ENCODE results near the gene MGARP. TPM values are rescaled to one million over a fixed set of nuclear protein-coding genes. Genes with fewer than 3 reads are reported as not detected.

Gene MGARP
- polyA plus RNA-seq, 3 donors from 2014 or later = 0.27 TPM; not detected in 2

DNA sequence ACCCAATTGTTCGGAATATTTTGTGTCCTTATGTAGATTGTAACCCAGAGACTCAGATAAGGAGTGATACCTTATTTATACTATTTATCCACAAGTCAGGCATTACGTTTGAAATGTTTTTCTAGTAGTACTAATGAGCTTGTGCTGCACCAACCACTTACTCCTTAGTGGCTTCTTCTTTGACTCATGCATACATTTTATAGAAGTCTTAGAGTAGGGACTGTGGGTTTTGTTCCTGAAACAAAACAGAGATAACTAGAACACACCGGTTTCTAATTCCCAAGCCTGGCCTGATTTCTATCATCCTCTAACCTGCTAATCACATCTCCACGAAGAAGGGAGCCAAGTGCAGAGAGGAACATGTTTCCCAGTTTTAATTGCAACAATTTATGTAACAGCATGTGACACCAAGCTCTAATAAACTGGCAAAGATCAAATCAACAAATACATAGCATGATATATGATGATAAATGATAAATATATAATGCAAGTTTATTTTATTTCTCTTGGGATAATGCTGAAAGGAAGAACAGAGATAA lies 32.3 kb downstream of the MGARP start:
- DNase-seq = no peak
- Mint-ChIP-seq H3K4me1 (no peaks in the 10 kb centered on the region), H3K36me3 (peaks cover 0 to 3% (median 0%) of the 10 kb centered on the region in 3 donors), H3K9me3 (no peaks in the 10 kb centered on the region), H3K4me3 (no peak overlapping the region), H3K27ac (no peak overlapping the region), H3K27me3 (ENCODE audit: low read depth in 3 of 3) (peaks cover 0 to 4% (median 2%) of the 10 kb centered on the region in 3 donors)

DNA sequence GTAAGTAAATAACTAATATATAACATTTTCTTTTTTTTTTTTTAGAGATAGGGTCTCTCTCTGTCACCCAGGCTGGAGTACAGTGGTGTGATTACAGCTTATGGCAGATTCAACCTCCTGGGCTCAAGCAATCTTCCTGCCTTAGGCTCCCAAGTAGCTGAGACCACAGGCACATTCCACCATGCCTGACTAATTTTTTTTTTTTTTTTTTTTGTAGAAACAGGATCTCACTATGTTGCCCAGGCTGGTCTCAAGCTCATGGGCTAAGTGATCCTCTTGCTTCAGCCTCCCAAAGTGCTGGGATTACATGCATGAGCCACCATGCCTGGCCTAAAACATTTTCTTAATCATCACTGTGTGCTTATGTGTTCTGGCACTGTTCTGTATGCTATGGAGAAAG lies 32.8 kb downstream of the MGARP start:
- H3K9me3 Mint-ChIP-seq = no peaks in the 10 kb centered on the region
- H3K4me3 Mint-ChIP-seq = no peak overlapping the region
- peaks cover 0 to 2% (median 2%) of the 10 kb centered on the region in 3 donors for H3K27me3 Mint-ChIP-seq (ENCODE audit: low read depth in 3 of 3)
- no peaks in the 10 kb centered on the region for H3K4me1 Mint-ChIP-seq
- no peak overlapping the region for H3K27ac Mint-ChIP-seq
- H3K36me3 Mint-ChIP-seq = peaks cover 0 to 3% (median 0%) of the 10 kb centered on the region in 3 donors
- DNase-seq = no peak

DNA sequence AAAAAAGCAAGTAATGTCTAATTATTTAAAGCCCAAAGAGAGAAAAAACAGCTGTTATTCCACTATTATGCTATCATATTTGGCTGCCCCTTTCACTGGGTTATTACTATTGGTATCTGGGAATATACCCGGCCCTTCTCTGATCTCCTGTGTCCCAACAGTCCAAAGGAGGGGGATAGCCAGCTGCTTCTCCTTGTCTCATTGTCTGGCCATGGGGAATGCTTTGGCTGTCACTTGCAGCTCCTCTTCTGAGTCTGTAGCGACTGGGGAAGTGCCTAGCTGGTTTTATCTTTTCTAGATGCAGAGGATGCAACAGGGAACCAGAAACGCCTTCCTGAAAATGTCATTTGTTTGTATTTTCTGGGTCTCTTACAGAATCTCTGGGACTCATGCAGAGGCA lies 33.9 kb downstream of the MGARP start:
- no peaks in the 10 kb centered on the region for H3K9me3 Mint-ChIP-seq
- no peak overlapping the region for H3K27ac Mint-ChIP-seq
- no peak for DNase-seq
- H3K36me3 Mint-ChIP-seq = peaks cover 0 to 3% (median 0%) of the 10 kb centered on the region in 3 donors
- H3K4me1 Mint-ChIP-seq = no peaks in the 10 kb centered on the region
- H3K27me3 Mint-ChIP-seq (ENCODE audit: low read depth in 3 of 3) = peaks cover 0 to 2% (median 2%) of the 10 kb centered on the region in 3 donors
- no peak overlapping the region for H3K4me3 Mint-ChIP-seq

DNA sequence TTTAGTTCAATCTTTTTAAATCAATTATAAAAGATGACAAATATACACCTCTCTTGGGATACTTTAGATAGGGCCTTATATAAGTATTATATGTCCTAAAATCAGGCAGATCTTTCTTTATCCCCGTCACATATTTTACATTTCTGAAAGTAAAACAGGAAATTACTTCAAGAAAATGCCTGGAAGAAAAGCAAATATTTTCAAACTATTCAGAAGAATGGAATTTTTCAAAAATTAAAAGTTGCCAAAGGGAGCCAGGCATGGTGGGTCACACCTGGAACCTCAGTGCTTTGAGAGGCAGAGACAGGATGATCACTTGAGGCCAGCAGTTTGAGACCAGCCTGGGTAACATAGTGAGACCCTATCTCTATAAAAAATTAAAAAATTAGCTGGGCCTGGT lies 34.4 kb downstream of the MGARP start:
- Mint-ChIP-seq H3K4me3 (no peak overlapping the region), H3K36me3 (peaks cover 0 to 3% (median 0%) of the 10 kb centered on the region in 3 donors), H3K9me3 (no peaks in the 10 kb centered on the region), H3K27ac (no peak overlapping the region), H3K27me3 (ENCODE audit: low read depth in 3 of 3) (peaks cover 0 to 2% (median 2%) of the 10 kb centered on the region in 3 donors), H3K4me1 (no peaks in the 10 kb centered on the region)
- DNase-seq = no peak

DNA sequence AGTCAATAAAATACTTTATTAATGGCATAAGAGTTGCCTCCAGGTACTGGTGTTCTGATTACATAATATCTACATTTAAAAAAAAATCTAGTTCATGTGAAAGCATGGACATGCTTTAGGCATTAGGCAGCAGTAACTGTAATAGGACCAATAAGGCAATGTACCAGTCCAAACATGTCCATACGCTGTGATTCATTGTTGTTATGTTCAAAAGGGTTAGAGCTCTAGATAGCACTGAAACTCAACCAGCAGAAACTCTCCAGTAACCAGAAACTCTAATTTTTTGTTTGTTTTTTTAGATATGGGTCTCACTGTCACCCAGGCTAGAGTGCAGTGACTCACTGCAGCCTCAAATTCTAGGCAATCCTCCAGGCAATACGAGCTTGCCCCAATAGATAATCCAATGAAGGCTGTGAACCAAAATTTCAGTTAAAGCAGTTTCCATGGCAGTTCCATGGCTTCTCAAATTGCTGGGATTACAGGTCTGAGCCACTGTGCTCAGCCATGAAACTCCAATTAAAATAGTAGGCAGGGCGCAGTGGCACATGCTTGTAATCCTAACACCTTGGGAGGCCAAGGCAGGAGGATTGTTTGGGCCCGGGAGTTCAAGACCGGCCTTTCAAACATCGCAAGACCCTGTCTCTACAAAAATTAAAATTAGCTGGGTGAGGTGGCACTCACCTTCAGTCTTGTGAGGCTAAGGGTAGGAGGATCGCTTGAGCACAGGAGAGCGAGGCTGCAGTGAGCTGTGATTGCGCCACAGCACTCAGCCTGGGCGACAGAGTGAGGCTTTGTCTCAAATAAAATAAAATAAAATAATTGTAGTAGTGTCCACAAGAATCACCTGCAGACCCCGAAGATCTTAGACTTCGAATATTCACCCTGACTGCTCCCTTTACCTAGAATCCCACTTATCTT lies 36.3 kb downstream of the MGARP start:
- Mint-ChIP-seq H3K27me3 (ENCODE audit: low read depth in 3 of 3) (peaks cover 0 to 5% (median 3%) of the 10 kb centered on the region in 3 donors), H3K4me1 (no peaks in the 10 kb centered on the region), H3K27ac (no peak overlapping the region), H3K36me3 (peaks cover 0 to under 1% (median 0%) of the 10 kb centered on the region in 3 donors), H3K4me3 (no peak overlapping the region), H3K9me3 (no peaks in the 10 kb centered on the region)
- DNase-seq = no peak

DNA sequence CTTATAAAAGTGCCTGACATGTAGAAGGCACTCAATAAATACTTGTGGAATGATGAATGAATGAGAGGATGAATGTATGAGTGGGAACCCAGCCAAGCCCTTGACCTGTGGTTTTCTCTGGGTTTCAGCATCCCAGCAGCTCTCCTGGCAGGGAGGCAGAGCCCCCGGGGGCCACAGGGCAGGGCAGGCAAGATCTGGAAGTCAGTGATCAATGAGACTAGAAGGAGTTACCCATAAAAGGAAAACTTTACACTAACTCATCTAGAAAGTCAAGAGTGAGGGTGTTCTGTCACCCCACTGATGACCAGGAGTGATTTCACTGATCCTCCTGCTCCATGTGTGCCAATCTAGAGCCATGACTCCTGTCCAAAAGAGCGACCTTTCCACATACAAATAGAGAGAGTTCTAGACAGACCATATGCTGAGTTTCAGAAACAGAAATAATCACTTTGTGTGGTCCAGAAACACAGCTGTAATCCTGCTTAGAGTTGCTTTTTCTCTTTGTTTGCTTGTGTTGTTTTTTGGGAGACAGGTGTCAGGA lies 37.4 kb downstream of the MGARP start:
- H3K27me3 Mint-ChIP-seq (ENCODE audit: low read depth in 3 of 3) = peaks cover 0 to 5% (median 3%) of the 10 kb centered on the region in 3 donors
- no peak overlapping the region for H3K27ac Mint-ChIP-seq
- H3K4me3 Mint-ChIP-seq = no peak overlapping the region
- H3K4me1 Mint-ChIP-seq = no peaks in the 10 kb centered on the region
- no peak for DNase-seq
- H3K36me3 Mint-ChIP-seq = no peaks in the 10 kb centered on the region
- no peaks in the 10 kb centered on the region for H3K9me3 Mint-ChIP-seq

DNA sequence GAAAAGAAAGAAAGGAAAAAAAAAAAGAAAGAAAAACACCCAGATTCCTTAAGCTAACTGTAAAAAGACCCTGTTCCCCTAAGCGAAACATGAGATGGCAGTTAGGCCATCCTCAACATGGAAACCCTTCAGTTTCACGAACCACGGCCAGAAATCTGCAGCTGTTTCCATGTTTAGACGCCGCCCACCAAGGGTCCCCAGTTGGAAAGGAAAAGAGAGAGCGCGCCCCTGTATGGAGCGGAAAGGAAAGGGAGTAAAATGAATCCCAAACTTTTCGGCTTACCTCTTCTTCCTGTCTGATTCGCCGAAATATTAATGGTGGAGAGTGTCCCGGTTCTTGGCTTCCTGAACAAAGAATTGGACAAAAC lies 38.3 kb downstream of the MGARP start:
- no peaks in the 10 kb centered on the region for H3K9me3 Mint-ChIP-seq
- peaks cover 0 to 5% (median 3%) of the 10 kb centered on the region in 3 donors for H3K27me3 Mint-ChIP-seq (ENCODE audit: low read depth in 3 of 3)
- no peak overlapping the region for H3K27ac Mint-ChIP-seq
- H3K4me1 Mint-ChIP-seq = no peaks in the 10 kb centered on the region
- H3K36me3 Mint-ChIP-seq = no peaks in the 10 kb centered on the region
- DNase-seq = no peak
- H3K4me3 Mint-ChIP-seq = no peak overlapping the region

DNA sequence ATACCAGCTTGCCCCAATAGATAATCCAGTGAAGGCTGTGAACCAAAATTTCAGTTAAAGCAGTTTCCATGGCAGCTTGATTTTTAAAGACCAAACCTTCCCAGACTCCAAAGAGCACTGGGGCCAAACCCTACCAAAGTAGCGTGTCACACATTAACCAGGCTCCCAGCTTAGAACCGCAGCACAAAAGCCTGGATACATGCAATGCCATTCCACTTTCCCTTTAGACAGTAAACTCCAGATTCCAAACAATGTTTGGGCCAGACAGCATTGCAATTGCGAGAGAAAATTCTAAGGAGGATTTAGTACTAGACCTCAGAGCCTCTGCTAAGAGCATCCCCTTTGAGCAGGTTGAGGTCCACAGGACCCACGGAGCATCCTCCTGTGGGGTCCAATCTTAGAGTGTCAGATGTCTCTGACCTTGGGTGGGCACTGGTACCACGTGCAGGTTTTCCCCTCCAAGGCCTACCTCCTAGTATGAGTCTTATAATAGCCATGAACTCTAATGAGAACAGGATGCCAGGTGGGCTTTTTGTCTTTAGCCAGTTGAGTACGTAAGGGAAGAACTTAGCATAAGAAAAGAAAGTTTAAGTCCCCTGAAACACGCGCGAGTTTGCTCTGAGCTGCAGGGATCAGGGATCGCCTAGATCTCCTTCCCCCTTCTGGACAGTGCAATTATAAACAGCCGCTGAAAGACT lies 38.8 kb downstream of the MGARP start:
- Mint-ChIP-seq H3K27me3 (ENCODE audit: low read depth in 3 of 3) (peaks cover 0 to 5% (median 3%) of the 10 kb centered on the region in 3 donors), H3K27ac (no peak overlapping the region), H3K4me1 (no peaks in the 10 kb centered on the region), H3K9me3 (no peaks in the 10 kb centered on the region), H3K36me3 (no peaks in the 10 kb centered on the region), H3K4me3 (no peak overlapping the region)
- DNase-seq = no peak

DNA sequence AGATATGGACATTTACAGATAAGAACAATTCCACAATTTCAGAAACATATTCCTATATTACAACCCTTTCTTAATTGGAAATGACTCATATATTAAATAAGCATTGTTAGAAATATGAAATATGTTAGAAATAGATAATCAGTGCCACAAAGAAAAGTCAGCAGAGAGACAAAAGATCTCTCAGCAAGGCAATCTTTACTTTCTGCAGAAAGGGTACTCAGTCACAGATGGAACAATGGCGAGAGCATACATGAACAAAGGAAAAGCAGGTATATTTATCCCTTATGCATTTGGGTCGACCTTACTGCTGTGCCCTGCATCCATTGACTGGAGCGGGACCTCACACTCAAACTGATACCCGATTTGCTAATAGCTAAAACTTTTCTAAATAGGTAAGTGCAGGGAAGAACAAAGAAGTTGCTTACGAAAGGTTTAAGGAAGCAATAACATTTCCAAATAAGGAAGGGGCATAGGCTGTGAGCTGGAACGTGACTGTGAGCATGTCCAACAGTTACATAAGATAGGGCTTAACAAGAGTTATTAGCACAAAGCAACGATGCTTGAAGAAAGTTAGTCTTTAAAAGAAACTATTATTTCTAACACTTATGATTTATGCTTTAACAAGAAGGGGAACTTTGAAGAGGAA lies 40.8 kb downstream of the MGARP start:
- Mint-ChIP-seq H3K36me3 (no peaks in the 10 kb centered on the region), H3K27me3 (ENCODE audit: low read depth in 3 of 3) (peaks cover 0 to 3% (median 3%) of the 10 kb centered on the region in 3 donors), H3K4me3 (no peak overlapping the region), H3K4me1 (no peaks in the 10 kb centered on the region), H3K9me3 (no peaks in the 10 kb centered on the region), H3K27ac (no peak overlapping the region)
- DNase-seq = no peak

DNA sequence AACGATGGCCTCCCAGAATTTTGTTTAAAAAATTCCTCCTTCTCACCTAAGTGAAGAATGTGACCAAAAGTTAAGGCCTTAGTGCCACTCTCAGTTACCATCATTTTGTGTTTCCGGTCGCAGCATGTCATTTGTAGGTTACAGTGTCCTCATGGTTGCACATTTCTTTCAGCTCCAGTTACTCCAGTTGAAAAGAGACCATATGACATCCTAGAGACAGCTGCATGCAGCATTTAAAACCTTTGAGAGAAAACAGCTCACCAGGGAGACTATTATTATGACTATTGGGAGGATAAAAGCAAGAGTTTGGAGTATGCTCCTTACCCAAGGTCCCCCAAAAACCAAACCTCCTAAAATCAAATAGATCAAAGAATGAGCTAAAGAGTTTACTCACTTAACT lies 45.8 kb downstream of the MGARP start:
- no peak for DNase-seq
- no peaks in the 10 kb centered on the region for H3K36me3 Mint-ChIP-seq
- no peak overlapping the region for H3K27ac Mint-ChIP-seq
- H3K4me1 Mint-ChIP-seq = peaks cover 0 to 5% of the 10 kb centered on the region in 2 donors
- H3K9me3 Mint-ChIP-seq = no peaks in the 10 kb centered on the region
- H3K27me3 Mint-ChIP-seq (ENCODE audit: low read depth in 3 of 3) = peaks cover 0 to 3% (median under 1%) of the 10 kb centered on the region in 3 donors
- H3K4me3 Mint-ChIP-seq = no peak overlapping the region

DNA sequence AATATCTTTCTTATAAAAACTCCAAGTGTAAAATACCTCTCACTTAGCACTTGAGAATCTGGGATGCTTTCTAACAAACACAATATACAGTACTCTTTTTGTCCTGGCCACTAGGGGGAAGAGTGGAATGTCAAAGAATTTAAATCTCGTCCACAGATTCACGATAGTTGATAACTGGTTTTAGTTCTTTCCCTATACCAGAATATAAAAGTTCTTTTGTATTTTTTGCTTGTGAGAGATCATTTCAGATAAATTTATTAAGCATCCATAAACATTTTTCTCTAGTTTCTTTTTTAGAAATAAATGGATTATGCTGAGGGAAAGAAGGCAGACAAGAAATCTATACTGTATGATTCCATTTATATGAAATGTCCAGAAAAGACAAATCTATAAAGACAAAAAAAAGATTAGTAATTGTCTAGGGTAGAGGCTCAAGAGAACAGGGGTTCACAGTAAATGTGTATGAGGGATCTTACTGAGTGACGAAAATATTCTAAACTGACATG lies 50.4 kb downstream of the MGARP start:
- DNase-seq = peak; percentile 46 to 50 (median 49)
- Mint-ChIP-seq H3K36me3 (no peaks in the 10 kb centered on the region), H3K4me1 (peaks cover 0 to 6% of the 10 kb centered on the region in 2 donors), H3K27ac (no peak overlapping the region), H3K27me3 (ENCODE audit: low read depth in 3 of 3) (peaks cover 0 to 2% (median 0%) of the 10 kb centered on the region in 3 donors), H3K4me3 (no peak overlapping the region), H3K9me3 (no peaks in the 10 kb centered on the region)

DNA sequence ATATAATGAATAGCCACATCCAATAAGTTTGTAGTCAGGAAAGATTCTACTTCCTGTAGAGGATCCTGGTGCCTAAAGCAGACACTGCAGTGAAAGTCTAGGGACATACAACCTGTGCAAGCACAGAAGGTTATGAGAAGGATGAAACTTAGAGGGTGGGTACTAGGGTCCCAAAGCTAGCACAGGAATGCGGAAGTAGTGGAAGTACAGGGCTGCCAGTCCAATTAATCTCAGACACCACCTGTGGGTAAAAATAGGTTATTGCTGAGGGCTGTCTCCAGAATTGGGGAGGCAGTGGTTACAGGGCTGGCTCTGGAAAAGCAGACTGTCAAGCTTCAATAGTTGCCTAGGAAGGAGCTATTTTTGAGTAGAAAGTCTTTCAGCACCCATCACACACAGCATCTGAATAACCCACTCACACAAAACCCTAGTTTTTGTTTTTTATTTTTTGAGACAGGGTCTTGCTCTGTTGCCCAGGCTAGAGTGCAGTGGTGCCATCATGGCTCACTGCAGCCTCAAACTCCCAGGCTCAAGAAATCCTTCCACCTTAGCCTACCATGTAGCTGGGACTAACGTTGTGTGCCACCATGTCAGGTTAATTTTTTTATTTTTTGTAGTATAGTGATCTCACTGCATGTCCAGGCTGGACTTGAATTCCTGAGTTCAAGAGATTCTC lies 52.2 kb downstream of the MGARP start:
- peaks cover 0 to 6% of the 10 kb centered on the region in 2 donors for H3K4me1 Mint-ChIP-seq

More for the DNA sequence above, 52.2 kb downstream of the MGARP start:
- H3K27ac Mint-ChIP-seq = no peak overlapping the region
- no peak overlapping the region for H3K4me3 Mint-ChIP-seq
- H3K36me3 Mint-ChIP-seq = no peaks in the 10 kb centered on the region
- DNase-seq = no peak
- H3K27me3 Mint-ChIP-seq (ENCODE audit: low read depth in 3 of 3) = peaks cover 0 to 2% (median 0%) of the 10 kb centered on the region in 3 donors
- H3K9me3 Mint-ChIP-seq = no peaks in the 10 kb centered on the region

Measured in immature natural killer cell (primary cell).